Muscle of back (tissue), 11 donors: ENCODE results near the gene DDX1. TPM values are rescaled to one million over a fixed set of nuclear protein-coding genes. Genes with fewer than 3 reads are reported as not detected.

Experiments used
- DNase-seq, 3 donors: peaks; one replicate each; pipeline versions ENCODE4 v3.0.0 to v3.0.0-alpha.2; 2013
- polyA plus RNA-seq, 10 donors: library from polyadenylated mRNA; unstranded; fragments of 120-200 nt; gene quantifications; one replicate each; pipeline ENCODE4 v1.2.1, GENCODE V29; 2013; ENCODE audit not compliant: insufficient read length in 10 of 10

The DDX1 gene
- polyA plus RNA-seq, 10 donors, result 88.0 to 123 (median 105) TPM

GRCh38 chr2:15658911-15659310 lies 67.2 kb downstream of the DDX1 start:
- no peak for DNase-seq

GRCh38 chr2:15660491-15661294 lies 69.0 kb downstream of the DDX1 start:
- no peak for DNase-seq

GRCh38 chr2:15661295-15661569 lies 69.6 kb downstream of the DDX1 start:
- DNase-seq, result no peak

GRCh38 chr2:15662026-15662425 lies 70.4 kb downstream of the DDX1 start:
- DNase-seq, result no peak

GRCh38 chr2:15662579-15662978 lies 70.9 kb downstream of the DDX1 start:
- DNase-seq, result no peak

GRCh38 chr2:15663802-15664201 lies 72.1 kb downstream of the DDX1 start:
- DNase-seq, result no peak

- DNase-seq, result no peak
Observed at GRCh38 chr2:15664273-15665066, 72.8 kb downstream of the DDX1 start.

GRCh38 chr2:15665067-15665942 lies 73.6 kb downstream of the DDX1 start:
- no peak for DNase-seq

GRCh38 chr2:15665943-15666460 lies 74.3 kb downstream of the DDX1 start:
- no peak for DNase-seq

- DNase-seq, result no peak
Observed at GRCh38 chr2:15666861-15667808, 75.5 kb downstream of the DDX1 start.

GRCh38 chr2:15667809-15668556 lies 76.3 kb downstream of the DDX1 start:
- no peak for DNase-seq

- DNase-seq, result no peak
Observed at GRCh38 chr2:15668611-15669305, 77.1 kb downstream of the DDX1 start.

- DNase-seq, result no peak
Observed at GRCh38 chr2:15669375-15669910, 77.8 kb downstream of the DDX1 start.

GRCh38 chr2:15670469-15670868 lies 78.8 kb downstream of the DDX1 start:
- no peak for DNase-seq

GRCh38 chr2:15670981-15671380 lies 79.3 kb downstream of the DDX1 start:
- DNase-seq, result no peak

GRCh38 chr2:15671409-15671808 lies 79.7 kb downstream of the DDX1 start:
- no peak for DNase-seq

GRCh38 chr2:15671842-15672815 lies 80.5 kb downstream of the DDX1 start:
- no peak for DNase-seq
